Ovary (tissue), 9 donors: ENCODE data around the gene TGFB1I1. TPM values are rescaled to one million over a fixed set of nuclear protein-coding genes. Genes with fewer than 3 reads are reported as not detected.

Experiments
- DNase-seq, 5 donors: peaks; one replicate each; pipeline ENCODE4 v3.0.0-alpha.2; 2019 to 2020
- H3K27ac ChIP-seq, 2 donors: fragments of 200-600 bp; one replicate each; pipeline versions ENCODE4 v1.5.1 to v1.8.0; 2019 to 2022
- H3K27me3 ChIP-seq: fragments of 200-600 bp; one replicate; pipeline ENCODE4 v1.8.0; 2022
- H3K36me3 ChIP-seq: fragments of 200-600 bp; sonication (generic); one replicate; pipeline ENCODE4 v1.5.1; 2019
- H3K4me1 ChIP-seq: one replicate; pipeline ENCODE4 v1.8.1; 2013; ENCODE audit warnings: mild to moderate bottlenecking, moderate library complexity; ENCODE audit not compliant: insufficient read depth
- H3K4me3 ChIP-seq: fragments of 200-600 bp; sonication (generic); one replicate; pipeline ENCODE4 v1.5.1; 2017
- H3K9me3 ChIP-seq, 2 donors: fragments of 200-600 bp in 1 of 2; sonication (generic) in 1 of 2; one replicate each; pipeline versions ENCODE4 v1.5.1 to v1.8.1; 2013 to 2019; ENCODE audit warnings: mild to moderate bottlenecking in 1 of 2, moderate library complexity in 1 of 2
- EP300 ChIP-seq: sonication (generic); formaldehyde crosslinking; IDR thresholded peaks from one replicate; pipeline ENCODE4 v1.6.1; 2017; ENCODE audit warnings: antibody characterized with exemption
- POLR2A ChIP-seq: fragments of 450-650 bp; IDR thresholded peaks from one replicate; pipeline ENCODE4 v1.6.1; 2017; ENCODE audit warnings: antibody characterized with exemption, mild to moderate bottlenecking, moderate library complexity
- WGBS, 3 donors: extraction: QIAGEN DNeasy Blood & Tissue Kit in 1 of 3; methylation state at CpG; one replicate each; pipeline versions ENCODE4 v1.1.5 to v1.1.7; 2013 to 2017; 5-methylcytosine and 5-hydroxymethylcytosine counted together
- intact Hi-C, 4 donors: fragments of 100-400 bp; cut with DNase I; formaldehyde crosslinking; loops; one replicate each; pipeline versions ENCODE4 v1.11.0 to v1.15.1; 2022 to 2023
- polyA plus RNA-seq, 2 donors: library from polyadenylated mRNA; stranded (reverse); fragments of 200-250 nt in 1 of 2; fragments of 350-450 nt in 1 of 2; fragmentation: Illumina TruSeq in 1 of 2; extraction: RNeasy Lipid Tissue Mini Kit (QIAGEN cat#74804) in 1 of 2; gene quantifications; one replicate each; pipeline ENCODE4 v1.2.3, GENCODE V29; 2013 to 2014
- total RNA-seq, 7 donors: library from RNA; depleted of rRNA in 2 of 7; stranded (reverse); fragments of >200 nt in 2 of 7; fragmentation: NEBNext Ultra II Directional in 3 of 7; extraction: Animal tissue kit (Norgen Biotek cat#: 25700) in 3 of 7; gene quantifications; one replicate each; pipeline versions ENCODE4 v1.1.0 to v1.2.4, GENCODE V29; 2016 to 2023
- TF ChIP-seq, protein P1 (sequence below), 3 donors: fragments of 450-650 bp in 2 of 3; fragments of 200-600 bp in 1 of 3; IDR thresholded peaks; one replicate each; pipeline versions ENCODE4 v1.5.1 to v1.8.0; 2016 to 2022; ENCODE audit warnings: antibody characterized with exemption in 3 of 3, mild to moderate bottlenecking in 1 of 3
- donor health status: DM: no; HTN: no; CAD: no; lungs with moderate emphysema.
- donor health status: DM: no; HTN: no; CAD: no.
- donor health status: Bipolar disorder and iron deficiency.
- donor health status: DM: yes; HTN: yes; CAD: no.
- donor health status: DM: no; HTN: no; CAD: no.
- donor health status: DM: yes; HTN: yes; CAD: no.

TGFB1I1 gene
- total and polyA plus RNA-seq, 9 donors: 38.0 to 216 (median 124) TPM

DNA sequence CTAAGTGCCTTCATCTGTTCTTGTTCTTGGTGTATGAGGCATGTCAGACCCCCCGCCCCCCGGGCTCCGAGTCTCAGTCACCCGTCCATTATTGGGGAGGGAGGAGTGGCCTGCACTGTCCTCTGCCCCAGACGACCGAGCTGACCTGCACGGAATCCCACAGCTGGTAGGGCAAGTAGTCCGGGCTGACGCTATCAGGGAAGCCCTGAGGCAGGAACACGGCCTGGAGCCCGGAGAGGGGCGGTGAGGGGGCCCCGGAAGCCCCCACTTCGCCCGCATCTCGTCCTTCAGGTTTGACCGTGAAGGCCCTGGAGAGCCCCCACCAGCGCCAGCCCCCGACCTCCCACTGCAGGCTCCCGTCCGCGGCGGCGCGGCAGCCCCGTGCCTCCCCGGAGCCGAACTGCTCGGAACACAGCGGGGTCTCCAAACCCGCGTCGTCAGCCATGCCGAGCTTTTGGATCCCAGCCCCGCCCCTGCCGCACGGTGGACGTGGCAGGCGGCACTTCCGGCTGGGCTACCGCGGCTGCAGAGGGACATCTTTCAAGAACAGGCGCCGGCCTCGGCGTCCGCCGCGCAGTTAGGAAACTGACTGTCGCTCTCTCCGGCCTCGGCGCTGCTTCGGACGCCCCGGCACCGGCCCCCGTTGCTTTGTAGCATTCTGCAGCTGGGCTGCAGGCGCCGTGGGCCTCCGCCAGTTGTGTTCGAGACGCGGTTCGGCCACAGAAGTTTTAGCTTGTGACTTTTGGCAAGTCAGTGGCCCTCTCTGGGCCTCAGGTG is 36.2 kb downstream of the TGFB1I1 start, which contains the start of gene RUSF1:
Gene RUSF1 (minus strand): TSS at position 463 of the 777 bp plus-strand sequence. CDS start 18 bp downstream, at position 445.
- Histone ChIP-seq H3K27me3 (no peaks in the 10 kb centered on the region), H3K9me3 (no peaks in the 10 kb centered on the region), H3K4me1 (peaks cover 2% of the 10 kb centered on the region), H3K36me3 (no peaks in the 10 kb centered on the region), H3K27ac (peak within 1 kb of the TSS; percentile 52 to 92), H3K4me3 (peak within 1 kb of the TSS; percentile 85)
- TF ChIP-seq POLR2A: peak; percentile 87
- TF ChIP-seq, protein P1, sequence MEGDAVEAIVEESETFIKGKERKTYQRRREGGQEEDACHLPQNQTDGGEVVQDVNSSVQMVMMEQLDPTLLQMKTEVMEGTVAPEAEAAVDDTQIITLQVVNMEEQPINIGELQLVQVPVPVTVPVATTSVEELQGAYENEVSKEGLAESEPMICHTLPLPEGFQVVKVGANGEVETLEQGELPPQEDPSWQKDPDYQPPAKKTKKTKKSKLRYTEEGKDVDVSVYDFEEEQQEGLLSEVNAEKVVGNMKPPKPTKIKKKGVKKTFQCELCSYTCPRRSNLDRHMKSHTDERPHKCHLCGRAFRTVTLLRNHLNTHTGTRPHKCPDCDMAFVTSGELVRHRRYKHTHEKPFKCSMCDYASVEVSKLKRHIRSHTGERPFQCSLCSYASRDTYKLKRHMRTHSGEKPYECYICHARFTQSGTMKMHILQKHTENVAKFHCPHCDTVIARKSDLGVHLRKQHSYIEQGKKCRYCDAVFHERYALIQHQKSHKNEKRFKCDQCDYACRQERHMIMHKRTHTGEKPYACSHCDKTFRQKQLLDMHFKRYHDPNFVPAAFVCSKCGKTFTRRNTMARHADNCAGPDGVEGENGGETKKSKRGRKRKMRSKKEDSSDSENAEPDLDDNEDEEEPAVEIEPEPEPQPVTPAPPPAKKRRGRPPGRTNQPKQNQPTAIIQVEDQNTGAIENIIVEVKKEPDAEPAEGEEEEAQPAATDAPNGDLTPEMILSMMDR (IDR thresholded peaks at IDR 0.05): peak in 1 of 3 donors; percentile 27
- no peak for TF ChIP-seq EP300
- 0 to 1% (median 0%) methylated on average over 60 to 65 of the region's 65 CpGs for WGBS, 3 donors
- DNase-seq: peak; percentile 89 to 94 (median 91)
- intact Hi-C loops: loop anchor here in 1 of 4 donors (2.0 to 10.0 kb wide), 2 partner anchors 47 to 197 kb away; no protein-coding TSS in a partner anchor

DNA sequence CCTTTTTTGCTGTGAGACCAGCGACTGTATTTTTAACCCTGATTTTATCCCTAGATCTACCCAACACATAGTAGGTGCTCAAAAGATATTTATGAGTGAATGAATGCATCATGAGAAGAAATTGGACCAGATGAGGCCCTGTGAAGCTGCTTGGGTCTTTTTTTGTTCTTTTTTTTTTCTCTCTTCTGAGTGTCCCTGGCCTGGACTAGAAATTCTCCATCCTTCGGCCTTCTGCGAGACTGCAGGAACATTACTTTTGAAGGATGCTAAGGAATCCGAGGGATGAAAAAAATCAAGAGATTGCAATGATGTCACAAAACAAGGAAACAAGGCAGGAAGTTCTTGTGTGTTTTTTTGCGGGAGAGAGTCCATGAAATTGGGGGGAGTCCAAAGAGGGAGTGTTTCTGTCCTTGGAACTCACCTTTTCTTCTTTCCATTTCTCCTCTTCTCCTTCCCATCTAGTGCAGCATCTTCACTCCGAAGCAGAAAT is 36.8 kb downstream of the TGFB1I1 start:
- intact Hi-C loops: loop anchor here in 1 of 4 donors (2.0 to 10.0 kb wide), 2 partner anchors 48 to 196 kb away; no protein-coding TSS in a partner anchor
- Histone ChIP-seq H3K36me3 (no peaks in the 10 kb centered on the region), H3K27me3 (no peaks in the 10 kb centered on the region), H3K9me3 (no peaks in the 10 kb centered on the region), H3K4me1 (peaks cover 2% of the 10 kb centered on the region), H3K4me3 (peak overlapping the region; percentile 85), H3K27ac (peak overlapping the region; percentile 52 to 92)
- 2 to 6% (median 3%) methylated on average over 6 of the region's 6 CpGs for WGBS, 3 donors
- TF ChIP-seq POLR2A: no peak
- TF ChIP-seq, protein P1 (IDR thresholded peaks at IDR 0.05): no peak
- no peak for TF ChIP-seq EP300
- no peak for DNase-seq

DNA sequence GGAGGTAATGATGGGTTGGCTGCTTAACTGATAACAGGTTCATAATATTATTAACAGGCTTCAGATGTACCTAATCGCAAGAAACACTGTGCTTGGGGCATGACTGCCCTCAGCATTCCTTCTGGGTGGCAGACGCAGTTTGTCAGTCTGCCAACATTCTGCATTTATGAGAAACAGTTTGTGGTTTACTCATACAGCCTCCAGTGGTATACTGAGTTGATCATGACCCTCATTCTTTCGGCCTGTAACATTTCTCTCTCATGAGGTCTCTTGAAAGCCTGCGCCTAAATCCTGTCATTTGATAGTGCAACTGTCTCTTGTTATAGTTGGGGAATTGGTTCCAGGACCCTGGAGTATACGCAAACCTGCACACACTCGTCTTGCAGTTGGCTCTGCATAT is 41.2 kb downstream of the TGFB1I1 start:
- peaks cover 2% of the 10 kb centered on the region for H3K4me1 ChIP-seq
- no peak overlapping the region for H3K4me3 ChIP-seq
- TF ChIP-seq POLR2A: no peak
- TF ChIP-seq EP300: no peak
- TF ChIP-seq, protein P1 (IDR thresholded peaks at IDR 0.05): no peak
- WGBS, 3 donors: 71 to 81% (median 72%) methylated on average over 6 of the region's 6 CpGs
- no peak overlapping the region for H3K27ac ChIP-seq
- H3K9me3 ChIP-seq: no peaks in the 10 kb centered on the region
- no peaks in the 10 kb centered on the region for H3K27me3 ChIP-seq
- no peaks in the 10 kb centered on the region for H3K36me3 ChIP-seq
- intact Hi-C loops: loop anchor here in 1 of 4 donors (10.0 kb wide), 1 partner anchor 318 kb away; no protein-coding TSS in a partner anchor
- no peak for DNase-seq

DNA sequence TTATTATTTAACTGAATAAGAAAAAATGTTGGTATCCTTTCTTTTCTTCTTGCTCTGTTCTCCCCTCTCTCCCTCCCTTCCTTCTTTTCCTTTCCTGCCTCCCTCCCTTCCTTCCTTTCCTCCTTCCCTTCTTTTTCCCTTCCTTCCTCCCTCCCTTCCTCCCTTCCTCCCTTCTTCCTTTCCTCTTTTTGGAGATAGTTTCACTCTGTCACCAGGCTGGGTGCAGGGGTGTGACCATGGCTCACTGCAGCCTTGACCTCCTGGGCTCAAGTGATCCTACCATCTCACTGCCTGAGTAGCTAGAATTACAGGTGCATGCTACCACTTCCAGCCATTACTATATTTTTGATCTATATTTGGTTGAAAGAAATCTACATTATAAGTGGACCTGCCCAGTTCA is 41.9 kb downstream of the TGFB1I1 start:
- Histone ChIP-seq H3K4me3 (no peak overlapping the region), H3K4me1 (peaks cover 2% of the 10 kb centered on the region), H3K9me3 (no peaks in the 10 kb centered on the region), H3K27me3 (no peaks in the 10 kb centered on the region), H3K27ac (no peak overlapping the region), H3K36me3 (no peaks in the 10 kb centered on the region)
- no peak for DNase-seq
- intact Hi-C loops: loop anchor here in 1 of 4 donors (10.0 kb wide), 1 partner anchor 319 kb away; no protein-coding TSS in a partner anchor
- TF ChIP-seq EP300 (no peak), POLR2A (no peak)
- TF ChIP-seq, protein P1 (IDR thresholded peaks at IDR 0.05): no peak
